CD4-positive, alpha-beta T cell treated with Interleukin-15 for 1 hour (primary cell): ENCODE data around the gene LHFPL4.
"Not testable (repeated sequence)": the region's sequence is repeated elsewhere in the genome, so short reads cannot be mapped to it uniquely, and the experiment has no call there.

ENCODE experiments used
- DNase-seq: peaks from one replicate; pipeline ENCODE4 v3.0.0-alpha.2; 2020

The LHFPL4 gene

DNA sequence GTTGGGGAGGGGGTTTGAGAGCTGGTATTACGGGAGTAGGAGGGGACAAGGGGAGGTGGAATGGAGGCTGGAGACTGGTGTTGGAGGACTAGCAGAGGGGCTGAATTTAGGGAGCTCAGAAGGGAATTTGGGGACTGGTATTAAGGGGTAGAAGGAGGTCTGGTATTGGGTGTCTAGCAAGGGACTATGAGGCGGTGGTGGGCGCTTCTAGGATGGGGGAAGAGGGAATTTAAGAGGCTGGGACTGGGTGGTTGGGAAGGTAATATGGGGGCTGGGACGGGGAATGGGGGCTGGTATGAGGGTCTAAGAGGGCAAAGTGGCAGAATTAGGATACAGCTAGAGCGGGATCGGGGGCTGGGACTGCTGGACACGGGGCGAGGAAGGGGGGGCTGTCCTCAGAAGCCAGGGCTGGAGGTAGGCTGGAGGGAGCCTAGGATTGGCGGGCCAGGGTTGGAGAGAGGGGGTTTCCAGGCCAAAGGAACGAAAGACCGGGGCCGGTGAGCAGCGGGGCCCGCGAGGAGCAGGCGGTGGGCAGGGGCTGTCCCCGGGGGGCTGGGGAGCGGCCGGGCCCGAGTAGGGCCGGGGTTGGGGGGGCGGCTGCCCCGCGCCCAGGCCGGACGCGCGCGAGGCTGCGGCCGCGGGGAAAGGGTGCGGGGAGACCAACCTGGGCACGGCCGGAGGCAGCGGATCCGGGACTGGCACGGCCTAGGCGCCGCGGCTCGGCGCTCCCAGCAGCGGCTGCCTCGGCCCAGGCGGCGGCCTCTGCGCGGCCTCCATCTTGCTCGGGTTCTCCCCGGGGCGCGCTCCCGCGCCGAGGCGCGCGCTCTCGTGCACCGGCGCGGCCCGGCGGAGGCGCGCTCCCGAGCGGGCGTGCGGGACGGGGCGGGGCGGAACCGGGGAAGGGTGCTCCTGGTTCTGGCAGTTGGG is at the start of gene LHFPL4:
Gene LHFPL4, minus strand, starts transcription at position 802 of the 927 bp plus-strand sequence. CDS start 1,143 bp downstream, outside the sequence.
- no peak for DNase-seq

DNA sequence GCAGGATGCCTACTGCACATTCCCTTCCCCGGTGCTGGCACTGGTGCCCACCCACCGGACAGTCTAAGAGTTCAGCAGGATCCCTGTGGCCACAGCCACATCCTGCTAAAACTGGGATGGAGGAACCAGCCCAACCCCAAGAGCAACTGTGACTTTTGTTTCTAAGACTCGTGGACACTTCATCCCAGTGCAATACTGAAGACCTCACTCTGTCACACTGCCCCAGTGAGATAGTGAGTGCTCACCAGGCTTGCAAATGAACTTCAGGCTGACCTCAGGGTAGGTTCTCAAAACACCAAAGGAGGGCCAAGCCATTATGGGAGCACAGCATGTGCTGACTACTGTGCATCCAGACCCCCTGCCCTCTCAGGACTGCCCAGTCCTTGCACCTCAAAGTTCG is 49.0 kb upstream of the LHFPL4 start:
- DNase-seq: no peak

DNA sequence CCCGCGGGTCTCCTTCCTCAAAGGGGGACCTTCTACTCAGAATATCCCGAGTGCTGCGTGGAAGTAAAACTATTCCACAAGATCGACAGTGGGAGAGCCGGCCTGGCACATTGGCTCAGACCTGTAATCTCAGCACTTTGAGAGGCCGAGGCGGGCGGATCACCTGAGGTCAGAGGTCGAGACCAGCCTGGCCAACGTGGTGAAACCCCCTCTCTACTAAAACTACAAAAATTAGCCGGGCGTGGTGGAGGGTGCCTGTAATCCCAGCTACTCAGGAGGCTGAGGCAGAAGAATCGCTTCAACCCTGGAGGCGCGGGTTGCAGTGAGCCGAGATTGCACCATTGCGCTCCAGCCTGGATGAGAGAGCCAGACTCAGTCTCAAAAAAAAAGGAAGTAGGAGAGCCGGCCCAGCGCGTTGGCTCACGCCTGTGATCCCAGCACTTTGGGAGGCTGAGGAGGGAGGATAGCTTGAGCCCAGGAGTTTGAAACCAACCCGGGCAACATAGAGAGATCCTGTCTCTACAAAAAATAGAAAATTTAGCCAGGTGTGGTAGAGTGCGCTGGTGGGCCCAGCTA is 47.5 kb upstream of the LHFPL4 start:
- not testable (repeated sequence) for DNase-seq

DNA sequence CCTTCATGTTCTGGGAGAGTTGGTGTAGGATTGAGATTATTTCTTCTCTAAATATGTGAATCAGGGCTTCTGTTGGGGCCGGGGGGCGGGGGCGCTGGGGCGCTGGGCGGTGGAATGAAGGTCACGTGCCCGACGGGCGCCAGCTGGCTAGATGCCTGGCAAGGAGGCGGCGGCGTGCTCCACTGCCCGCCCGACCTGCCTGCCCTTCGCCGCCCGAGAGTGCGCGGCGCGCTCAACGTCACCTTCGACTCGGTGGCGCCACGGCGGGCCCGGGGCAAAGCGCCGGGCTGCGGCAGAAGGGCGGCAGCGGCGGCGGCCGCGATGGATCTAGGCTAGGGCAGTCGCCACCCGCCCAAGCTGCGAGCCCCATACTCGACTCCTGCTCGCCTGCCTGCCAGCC is 47.0 kb upstream of the LHFPL4 start:
- DNase-seq: no peak

DNA sequence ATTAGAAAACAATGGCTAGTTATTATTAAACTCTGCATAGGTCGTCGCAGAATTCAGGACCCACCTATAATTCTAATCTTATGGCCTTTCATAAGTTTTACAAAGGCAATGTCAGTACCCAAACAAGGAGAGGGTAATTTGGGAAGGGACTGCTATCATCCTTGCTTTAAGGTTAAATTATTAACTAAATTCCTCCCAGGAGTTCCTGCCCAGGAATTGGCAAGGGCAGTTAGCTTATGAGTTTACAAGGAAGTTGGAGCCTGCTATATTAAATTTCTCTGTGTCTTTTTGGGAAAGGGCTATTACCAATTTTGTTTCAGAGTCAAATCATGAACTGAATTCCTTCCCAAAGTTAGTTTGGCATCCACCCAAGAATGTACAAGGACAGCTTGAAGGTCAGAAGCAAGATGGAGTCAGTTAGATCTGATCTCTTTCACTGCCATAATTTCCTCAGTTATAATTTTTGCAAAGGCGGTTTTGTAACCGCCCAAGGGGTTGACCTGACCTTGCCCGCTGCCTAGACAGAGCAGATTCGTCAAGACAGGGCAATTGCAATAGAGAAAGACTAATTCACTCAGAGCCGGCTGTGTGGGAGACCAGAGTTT is 45.3 kb upstream of the LHFPL4 start:
- DNase-seq: no peak

DNA sequence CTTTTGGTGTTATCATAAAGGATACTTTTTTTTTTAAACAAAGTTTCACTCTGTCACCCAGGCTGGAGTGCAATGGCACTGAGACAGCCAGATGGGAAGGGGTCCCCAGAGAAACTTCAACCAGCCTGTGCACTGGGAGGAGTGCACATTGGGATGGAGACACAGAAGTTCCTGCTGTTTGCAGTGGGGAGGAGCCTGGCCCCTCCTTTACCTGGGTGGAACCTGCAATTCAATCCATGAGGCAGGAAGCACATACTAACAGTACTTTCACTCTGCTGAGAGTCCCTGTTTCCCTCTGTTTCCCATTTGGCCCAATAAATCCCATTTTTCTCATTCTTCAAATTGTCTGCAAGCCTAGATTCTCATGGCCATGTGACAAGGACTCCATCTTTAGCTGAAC is 42.3 kb upstream of the LHFPL4 start:
- DNase-seq: no peak

DNA sequence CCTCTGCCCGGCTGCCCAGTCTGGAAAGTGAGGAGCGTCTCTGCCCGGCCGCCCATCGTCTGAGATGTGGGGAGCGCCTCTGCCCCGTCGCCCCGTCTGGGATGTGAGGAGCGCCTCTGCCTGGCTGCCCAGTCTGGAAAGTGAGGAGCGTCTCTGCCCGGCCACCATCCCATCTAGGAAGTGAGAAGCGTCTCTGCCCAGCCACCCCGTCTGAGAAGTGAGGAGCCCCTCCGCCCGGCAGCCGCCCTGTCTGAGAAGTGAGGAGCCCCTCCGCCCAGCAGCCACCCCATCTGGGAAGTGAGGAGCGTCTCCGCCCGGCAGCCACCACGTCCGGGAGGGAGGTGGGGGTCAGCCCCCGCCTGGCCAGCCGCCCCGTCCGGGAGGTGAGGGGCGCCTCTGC is 38.2 kb upstream of the LHFPL4 start:
- DNase-seq: not testable (repeated sequence)

DNA sequence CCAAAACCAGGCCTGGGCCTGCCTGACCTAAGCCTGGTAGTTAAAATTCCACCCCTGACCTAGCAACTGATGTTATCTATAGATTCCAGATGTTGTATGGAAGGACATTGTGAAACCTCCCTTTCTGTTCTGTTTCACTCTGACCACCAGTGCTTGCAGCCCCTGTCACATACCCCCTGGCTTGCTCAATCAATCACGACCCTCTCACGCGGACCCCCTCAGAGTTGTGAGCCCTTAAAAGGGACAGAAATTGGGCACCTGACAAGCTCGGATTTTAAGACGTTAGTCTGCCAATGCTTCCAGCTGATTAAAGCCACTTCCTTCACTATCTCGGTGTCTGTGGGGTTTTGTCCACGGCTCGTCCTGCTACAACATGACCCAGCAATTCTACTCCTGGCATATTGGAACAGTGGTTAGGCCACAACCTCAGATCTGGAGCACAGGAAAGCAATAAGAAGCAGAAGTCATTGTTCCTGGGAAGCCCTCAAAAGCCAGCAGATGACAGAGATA is 36.7 kb upstream of the LHFPL4 start:
- no peak for DNase-seq

DNA sequence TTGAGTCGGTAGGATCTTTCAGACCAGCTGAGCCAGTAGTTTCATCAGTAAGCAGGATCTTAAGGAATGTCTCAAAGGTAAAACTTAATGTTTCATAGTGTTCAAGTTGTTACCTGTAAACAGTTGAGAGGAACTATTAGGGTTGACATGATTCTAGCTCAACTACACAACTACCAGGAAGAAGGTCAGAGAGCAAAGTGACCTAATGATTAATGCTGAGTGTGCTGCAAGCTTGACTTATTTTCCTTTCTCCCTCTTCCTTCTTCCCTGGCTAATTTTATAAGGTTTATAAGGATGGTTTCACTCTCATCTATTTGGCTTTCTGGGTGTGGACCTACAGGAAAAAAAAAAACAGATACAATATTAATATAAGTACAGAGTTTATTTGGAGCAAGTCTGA is 30.2 kb upstream of the LHFPL4 start:
- DNase-seq: no peak

DNA sequence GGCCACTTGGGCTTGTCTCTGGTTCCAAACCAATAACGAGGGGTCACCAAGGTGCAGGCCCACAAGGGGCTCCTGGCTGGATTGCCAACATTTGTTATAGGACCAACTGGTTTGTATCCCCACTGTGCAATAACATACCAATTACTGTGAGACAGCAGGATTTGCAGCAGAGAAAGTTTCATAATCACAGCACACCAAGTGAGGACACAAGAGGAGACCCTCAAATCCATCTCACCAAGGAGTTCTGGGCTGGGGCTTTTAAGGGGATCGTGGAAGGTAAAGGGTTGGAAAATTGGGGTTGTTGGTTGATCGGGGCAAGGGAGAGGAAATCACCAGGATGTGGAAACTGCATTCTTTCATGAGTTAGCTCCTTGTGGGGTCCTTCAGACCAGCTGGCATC is 29.7 kb upstream of the LHFPL4 start:
- DNase-seq: no peak

DNA sequence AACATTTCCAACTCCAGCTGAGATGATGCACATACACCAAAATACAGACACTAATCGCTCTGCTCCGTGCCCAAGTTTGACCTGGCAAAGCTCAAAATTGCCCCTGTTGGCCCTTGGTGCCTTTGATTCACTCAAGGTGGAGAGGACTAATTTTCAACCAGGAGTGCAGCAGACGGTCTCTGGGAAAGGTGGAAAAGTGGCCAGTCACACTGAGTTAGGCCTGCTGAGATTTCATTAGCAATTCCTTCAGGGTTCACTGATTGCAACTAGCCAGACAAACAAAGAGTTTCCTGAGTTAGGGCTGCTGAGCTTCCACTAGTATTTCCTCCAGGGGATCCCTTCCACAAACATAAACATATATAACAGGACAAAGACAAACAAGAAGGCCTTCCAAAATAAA is 28.7 kb upstream of the LHFPL4 start:
- no peak for DNase-seq

DNA sequence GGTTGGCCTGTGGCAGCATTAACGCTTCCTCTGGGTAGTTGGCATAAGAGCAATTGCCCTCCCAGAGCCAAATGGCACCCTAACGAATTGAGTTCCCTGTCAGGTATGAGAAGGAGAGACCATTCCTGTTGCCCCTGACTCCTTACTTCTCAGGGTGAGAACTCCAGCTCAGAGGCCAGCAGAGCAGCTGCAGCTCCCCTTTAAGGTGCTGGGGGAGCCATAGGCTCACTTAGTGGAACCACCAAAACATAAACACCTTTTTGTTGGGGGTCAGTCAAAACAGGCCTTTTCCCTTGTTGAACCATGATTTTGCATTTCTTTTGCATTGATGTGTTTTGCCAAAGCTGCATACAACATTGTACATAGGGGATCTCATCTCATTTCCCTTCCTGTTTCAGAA is 28.1 kb upstream of the LHFPL4 start:
- no peak for DNase-seq

DNA sequence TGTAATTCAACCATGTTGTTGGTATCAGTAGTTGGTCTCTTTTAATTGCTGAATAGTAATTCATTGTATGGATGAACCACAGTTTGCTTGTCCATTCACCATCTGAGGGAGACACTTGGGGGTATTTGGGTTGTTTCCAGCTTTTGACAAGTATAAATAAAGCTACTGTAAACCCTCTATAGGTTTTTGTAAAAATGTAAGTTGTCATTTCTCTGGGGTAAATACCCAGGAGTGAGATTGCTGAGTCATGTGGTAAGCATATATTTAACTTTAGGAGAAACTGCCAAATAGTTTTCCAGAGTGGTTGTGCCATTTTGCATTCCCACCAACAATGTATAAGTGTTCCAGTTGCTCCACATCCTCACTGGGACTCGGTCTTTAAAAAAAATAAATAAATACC is 15.4 kb upstream of the LHFPL4 start:
- no peak for DNase-seq

DNA sequence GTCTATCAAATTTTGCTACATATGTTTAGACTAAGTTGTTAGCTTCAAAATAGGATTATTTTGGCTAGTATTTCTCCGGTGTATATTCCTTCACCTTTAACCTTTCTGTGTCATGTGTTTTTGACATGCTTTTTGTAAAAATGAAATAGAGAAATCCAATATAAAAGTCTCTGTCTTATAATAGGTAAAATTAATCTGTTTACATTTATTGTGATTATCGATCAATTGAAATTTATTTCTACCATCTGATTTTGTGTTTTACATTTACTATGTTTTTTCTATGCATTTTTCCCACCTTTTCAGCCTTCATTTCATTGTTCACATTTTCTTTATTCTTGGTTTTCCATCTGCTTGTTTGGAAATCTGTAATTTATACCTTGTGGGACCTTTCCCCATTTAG is 11.7 kb upstream of the LHFPL4 start:
- DNase-seq: no peak

DNA sequence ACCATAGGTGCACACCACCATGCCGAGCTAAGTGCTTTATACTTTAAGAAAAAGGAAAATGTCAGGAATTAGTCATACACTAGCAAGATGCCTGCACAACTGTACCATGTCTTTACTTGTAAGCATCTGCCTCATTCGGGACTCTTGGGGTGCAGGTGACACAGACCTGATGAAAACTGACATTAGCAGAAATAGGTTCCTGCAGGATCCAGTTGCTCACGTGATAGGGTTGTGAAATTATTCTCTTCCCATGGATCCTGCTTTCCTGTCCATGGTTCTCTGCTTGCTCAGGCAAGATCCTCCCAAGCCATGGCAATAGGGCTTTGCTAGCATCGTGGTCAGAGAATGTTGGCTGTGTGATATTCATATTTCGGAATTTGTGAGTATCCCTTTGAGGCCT is 10.2 kb upstream of the LHFPL4 start:
- DNase-seq: no peak

DNA sequence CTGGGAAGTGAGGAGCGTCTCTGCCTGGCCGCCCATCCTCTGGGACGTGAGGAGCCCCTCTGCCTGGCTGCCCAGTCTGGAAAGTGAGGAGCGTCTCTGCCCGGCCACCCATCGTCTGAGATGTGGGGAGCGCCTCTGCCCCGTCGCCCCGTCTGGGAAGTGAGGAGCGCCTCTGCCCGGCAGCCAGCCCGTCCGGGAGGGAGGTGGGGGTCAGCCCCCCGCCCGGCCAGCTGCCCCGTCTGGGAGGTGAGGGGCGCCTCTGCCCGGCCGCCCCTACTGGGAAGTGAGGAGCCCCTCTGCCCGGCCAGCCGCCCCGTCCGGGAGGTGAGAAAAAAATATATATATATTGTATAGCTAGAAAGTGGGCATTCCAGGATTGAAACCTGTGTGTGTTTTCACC is 6.4 kb upstream of the LHFPL4 start:
- DNase-seq: not testable (repeated sequence)

DNA sequence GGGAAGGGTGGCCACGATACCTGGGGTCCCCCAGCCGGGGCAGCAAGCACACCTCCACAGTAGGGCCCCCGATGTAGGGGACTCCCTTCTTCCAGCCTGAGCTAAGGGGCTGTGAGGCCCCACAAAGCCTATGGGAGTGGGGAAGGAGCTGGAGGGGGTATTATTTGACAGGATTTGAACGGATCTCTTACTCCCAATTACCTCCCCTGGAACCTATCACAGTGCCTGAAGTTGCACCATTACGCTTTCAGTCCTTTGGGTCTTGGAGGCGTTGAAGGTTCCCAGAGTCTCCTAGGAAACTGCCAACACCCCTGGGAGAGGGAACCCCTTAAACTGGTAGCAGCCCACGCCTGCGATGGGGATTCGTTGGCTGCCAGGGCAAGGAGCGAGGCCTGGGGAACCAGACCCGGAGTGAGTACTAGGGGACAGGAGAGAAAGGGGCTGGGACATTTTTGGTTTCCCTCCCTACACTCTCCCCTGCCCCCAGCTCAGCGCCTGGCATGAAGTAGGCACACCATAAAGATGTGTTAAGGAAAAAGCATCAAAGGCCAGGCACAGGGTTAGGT is 409 bp upstream of the LHFPL4 start:
- DNase-seq: no peak

DNA sequence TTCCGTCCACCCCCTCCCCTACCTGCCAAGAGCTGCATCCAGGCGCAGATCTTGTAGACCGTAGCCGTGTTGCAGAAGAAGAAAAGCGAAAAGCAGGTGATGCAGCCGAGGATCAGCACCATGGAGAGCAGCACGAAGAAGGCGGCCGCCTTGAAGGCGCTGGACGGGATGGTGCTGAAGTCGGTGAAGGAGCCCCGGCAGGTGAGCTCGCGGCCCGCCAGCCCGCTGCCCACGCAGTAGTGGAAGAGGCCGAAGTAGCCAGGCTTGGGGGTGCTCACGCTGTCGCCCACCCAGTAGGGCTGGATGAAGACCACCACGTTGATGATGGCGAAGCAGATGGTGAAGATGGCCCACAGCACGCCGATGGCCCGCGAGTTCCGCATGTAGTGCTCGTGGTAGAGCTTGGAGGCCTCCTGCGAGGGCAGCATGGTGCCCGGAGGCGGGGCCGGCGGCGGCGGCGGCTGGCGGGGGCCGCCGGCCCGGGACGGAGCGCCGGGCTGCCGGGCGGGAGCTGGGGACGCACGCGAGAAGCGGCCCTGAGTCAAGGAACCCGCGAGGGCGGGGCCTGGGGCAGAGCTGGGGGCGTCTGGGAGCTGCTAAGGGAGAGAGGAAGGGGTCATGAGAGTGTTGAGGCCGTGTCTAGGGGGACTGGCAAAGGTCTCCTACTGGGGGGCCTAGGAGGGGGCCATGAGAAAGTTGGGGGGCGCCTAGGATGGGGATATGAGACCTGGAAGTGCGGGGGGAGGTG is 1.2 kb downstream of the LHFPL4 start:
- DNase-seq: no peak

DNA sequence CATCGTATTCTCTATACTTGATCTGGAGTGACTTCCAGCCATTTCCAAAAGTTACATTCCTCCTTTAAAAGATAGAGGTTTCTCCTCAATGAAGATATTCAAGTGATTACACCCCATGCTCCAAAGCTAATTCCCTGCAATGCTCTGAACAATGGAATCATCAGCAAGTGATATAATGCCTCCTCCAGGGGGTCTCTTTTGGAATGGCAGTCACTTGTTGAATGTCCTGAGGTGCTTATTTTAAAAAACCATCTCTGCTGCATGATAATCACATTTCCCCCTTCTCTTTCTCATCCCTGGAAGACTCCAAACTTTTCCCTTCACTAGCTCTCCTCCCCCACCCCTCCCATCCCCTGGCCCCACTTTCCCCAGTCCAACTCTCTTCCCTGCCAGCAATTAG is 2.6 kb downstream of the LHFPL4 start:
- no peak for DNase-seq

DNA sequence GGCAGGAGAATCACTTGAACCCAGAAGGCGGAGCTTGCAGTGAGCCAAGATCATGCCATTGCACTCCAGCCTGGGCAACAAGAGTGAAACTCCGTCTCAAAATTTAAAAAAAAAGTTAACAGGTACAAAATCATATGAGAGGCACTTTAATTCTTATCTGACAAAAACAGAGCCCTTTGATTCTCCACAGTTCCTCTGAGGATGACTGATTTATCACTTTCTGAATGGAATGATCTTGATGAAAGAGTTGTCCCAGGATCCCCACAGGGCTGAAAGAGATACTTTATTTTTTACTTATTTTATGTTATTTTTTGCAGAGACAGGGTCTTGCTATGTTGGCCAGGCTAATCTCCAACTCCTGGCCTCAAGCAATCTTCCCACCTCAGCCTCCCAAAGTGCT is 4.0 kb downstream of the LHFPL4 start:
- DNase-seq: no peak

DNA sequence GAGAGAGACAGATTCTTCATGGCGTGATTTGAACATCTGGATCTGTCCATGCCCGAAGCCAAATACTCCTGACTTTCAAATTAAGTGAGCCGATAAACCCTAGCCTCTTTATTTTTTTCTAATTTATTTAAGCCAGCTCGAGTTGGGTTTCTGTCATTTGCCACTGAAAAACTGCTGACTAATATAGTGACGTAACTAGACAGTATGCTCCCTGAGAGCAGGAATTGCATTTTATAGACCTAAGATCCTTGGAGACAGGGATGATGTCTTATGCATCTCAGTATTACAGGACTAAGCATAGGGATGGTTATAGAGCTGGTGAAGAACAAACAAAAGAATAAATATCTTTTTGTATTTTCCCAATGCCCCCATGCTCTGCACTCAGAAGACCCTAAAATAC is 4.6 kb downstream of the LHFPL4 start:
- DNase-seq: no peak

DNA sequence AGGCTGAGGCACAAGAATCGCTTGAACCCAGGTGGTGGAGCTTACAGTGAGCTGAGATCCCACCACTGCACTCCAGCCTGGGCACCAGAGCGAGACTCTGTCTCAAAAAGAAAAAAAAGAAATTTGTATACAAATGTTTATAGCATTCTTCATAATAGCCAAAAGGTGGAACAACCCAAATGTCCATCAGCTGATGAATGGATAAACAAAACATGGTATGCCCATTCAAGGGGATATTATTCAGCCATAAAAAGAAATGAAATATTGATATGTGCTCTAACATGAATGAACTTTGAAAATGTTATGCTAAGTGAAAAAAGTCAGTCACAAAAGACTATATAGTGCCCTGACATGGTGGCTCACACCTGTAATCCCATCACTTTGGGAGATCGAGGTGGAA is 11.4 kb downstream of the LHFPL4 start:
- no peak for DNase-seq

DNA sequence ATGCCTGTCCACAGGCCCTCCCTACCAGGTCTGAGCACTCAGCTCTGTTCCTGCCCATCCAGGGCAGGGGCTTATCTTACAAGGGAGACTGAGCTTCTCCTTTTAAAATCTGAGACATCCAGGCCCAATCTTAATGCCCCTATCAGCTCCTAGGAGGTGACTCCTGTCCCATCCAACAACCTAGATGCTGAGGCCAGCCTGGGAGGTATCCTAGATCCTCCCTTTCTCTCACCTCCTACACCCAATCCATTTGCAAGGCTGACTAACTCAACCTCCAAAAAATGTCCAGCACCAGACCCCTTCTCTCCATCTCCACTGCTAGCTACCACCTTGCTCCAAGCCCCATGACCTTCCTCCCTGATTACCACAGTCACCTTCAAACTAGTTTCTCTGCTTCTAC is 17.4 kb downstream of the LHFPL4 start:
- no peak for DNase-seq
